ENCODE data around the gene PERCC1.

The PERCC1 gene

GRCh38 chr16:1413684-1414531 lies 17.0 kb upstream of the PERCC1 start:
- peak; percentile 26 to 74 (median 45) for DNase-seq

GRCh38 chr16:1414532-1415260 lies 16.2 kb upstream of the PERCC1 start, which contains the start of gene UNKL:
UNKL (minus strand) TSS chr16:1414704; CDS start chr16:1414691, 13 bp downstream.
- DNase-seq = peak; percentile 77 to 86 (median 79)

GRCh38 chr16:1416521-1416941 lies 14.3 kb upstream of the PERCC1 start:
- DNase-seq = no peak

- peak in 1 of 5 donors; percentile 11 for DNase-seq
Observed at GRCh38 chr16:1420111-1420539, 10.8 kb upstream of the PERCC1 start.

- no peak for DNase-seq
Observed at GRCh38 chr16:1422076-1422475, 8.8 kb upstream of the PERCC1 start.

- no peak for DNase-seq
Observed at GRCh38 chr16:1424028-1424427, 6.8 kb upstream of the PERCC1 start.

GRCh38 chr16:1425616-1426370 lies 5.1 kb upstream of the PERCC1 start:
- DNase-seq = no peak

GRCh38 chr16:1426734-1427471 lies 4.0 kb upstream of the PERCC1 start:
- no peak for DNase-seq

- DNase-seq = no peak
Observed at GRCh38 chr16:1427473-1428461, 3.1 kb upstream of the PERCC1 start.

GRCh38 chr16:1428511-1428910 lies 2.4 kb upstream of the PERCC1 start:
- peak in 1 of 5 donors; percentile 15 for DNase-seq

- no peak for DNase-seq
Observed at GRCh38 chr16:1429012-1429411, 1.9 kb upstream of the PERCC1 start.

- no peak for DNase-seq
Observed at GRCh38 chr16:1429631-1430030, 1.2 kb upstream of the PERCC1 start.

- DNase-seq = no peak
Observed at GRCh38 chr16:1430214-1430758, 592 bp upstream of the PERCC1 start.

- DNase-seq = no peak
Observed at GRCh38 chr16:1431497-1432270, 806 bp downstream of the PERCC1 start.

- peak in 1 of 5 donors; percentile 10 for DNase-seq
Observed at GRCh38 chr16:1432388-1433262, 1.7 kb downstream of the PERCC1 start.

- peak in 1 of 5 donors; percentile 9 for DNase-seq
Observed at GRCh38 chr16:1433263-1433560, 2.3 kb downstream of the PERCC1 start.

- peak in 1 of 5 donors; percentile 8 for DNase-seq
Observed at GRCh38 chr16:1433756-1434155, 2.9 kb downstream of the PERCC1 start.

- DNase-seq = no peak
Observed at GRCh38 chr16:1434644-1435592, 4.0 kb downstream of the PERCC1 start.

Data from T-helper 1 cell (primary cell).